Suppressor macrophage treated with lipopolysaccharide for 1 hour (primary cell): ENCODE data around the gene ULK4.
A peak's percentile ranks its signal among the peaks of the same experiment; 100 is the strongest.
"Not testable (repeated sequence)": the region's sequence is repeated elsewhere in the genome, so short reads cannot be mapped to it uniquely, and the experiment has no call there.

Source experiments
- DNase-seq, 3 donors: peaks; one replicate each; pipeline ENCODE4 v3.0.0-alpha.2; 2020 to 2022

Gene ULK4

GRCh38 chr3:41419809-41420208, 542.1 kb downstream of the ULK4 start:
- DNase-seq, result peak; percentile 9 to 44 (median 26)

- DNase-seq, result peak; percentile 58 to 78 (median 74)
Observed at GRCh38 chr3:41418961-41419691, 542.8 kb downstream of the ULK4 start.

GRCh38 chr3:41417574-41417973, 544.3 kb downstream of the ULK4 start:
- no peak for DNase-seq

GRCh38 chr3:41411065-41411464, 550.8 kb downstream of the ULK4 start:
- no peak for DNase-seq

GRCh38 chr3:41405466-41405865, 556.4 kb downstream of the ULK4 start:
- no peak for DNase-seq

- no peak for DNase-seq
Observed at GRCh38 chr3:41404582-41404981, 557.3 kb downstream of the ULK4 start.

- no peak for DNase-seq
Observed at GRCh38 chr3:41394896-41395295, 567.0 kb downstream of the ULK4 start.

- not testable (repeated sequence) for DNase-seq
Observed at GRCh38 chr3:41370765-41371535, 591.0 kb downstream of the ULK4 start.

GRCh38 chr3:41370307-41370706, 591.6 kb downstream of the ULK4 start:
- no peak for DNase-seq

GRCh38 chr3:41369838-41370237, 592.1 kb downstream of the ULK4 start:
- DNase-seq, result no peak

GRCh38 chr3:41365973-41366372, 595.9 kb downstream of the ULK4 start:
- DNase-seq, result no peak

GRCh38 chr3:41364736-41365135, 597.2 kb downstream of the ULK4 start:
- no peak for DNase-seq

- no peak for DNase-seq
Observed at GRCh38 chr3:41363830-41364523, 597.9 kb downstream of the ULK4 start.

- DNase-seq, result no peak
Observed at GRCh38 chr3:41362638-41363559, 599.0 kb downstream of the ULK4 start.

- DNase-seq, result no peak
Observed at GRCh38 chr3:41357271-41357670, 604.6 kb downstream of the ULK4 start.

GRCh38 chr3:41356775-41357174, 605.1 kb downstream of the ULK4 start:
- no peak for DNase-seq

GRCh38 chr3:41352510-41352909, 609.4 kb downstream of the ULK4 start:
- DNase-seq, result peak; percentile 66 to 72 (median 67)

GRCh38 chr3:41350441-41350840, 611.5 kb downstream of the ULK4 start:
- peak; percentile 20 to 34 (median 29) for DNase-seq

GRCh38 chr3:41348401-41348800, 613.5 kb downstream of the ULK4 start:
- DNase-seq, result no peak

- no peak for DNase-seq
Observed at GRCh38 chr3:41346698-41347270, 615.1 kb downstream of the ULK4 start.

- DNase-seq, result no peak
Observed at GRCh38 chr3:41345788-41346187, 616.1 kb downstream of the ULK4 start.

- DNase-seq, result no peak
Observed at GRCh38 chr3:41339758-41340157, 622.1 kb downstream of the ULK4 start.
